Aorta (tissue), 5 donors: ENCODE measurements around the gene NPAS1. TPM values are rescaled to one million over a fixed set of nuclear protein-coding genes. Genes with fewer than 3 reads are reported as not detected.

ENCODE experiments used
- ATAC-seq: fragments of 200-7000 bp; cut with Tn5 transposase; one replicate; pipeline ENCODE4 v1.9.1; 2022; ENCODE audit warnings: moderate library complexity; ENCODE audit not compliant: low FRiP score
- DNase-seq, 2 donors: peaks; one replicate each; pipeline ENCODE4 v3.0.0-alpha.2; 2020
- H3K27ac ChIP-seq, 2 donors: one replicate each; pipeline ENCODE4 v1.5.1; 2013; ENCODE audit warnings: low read length in 2 of 2, mild to moderate bottlenecking in 2 of 2, moderate library complexity in 2 of 2, control low read depth in 1 of 2, inconsistent platforms in 1 of 2, low read depth in 1 of 2
- H3K27me3 ChIP-seq, 2 donors: one replicate each; pipeline ENCODE4 v1.6.1; 2013; ENCODE audit warnings: control low read depth in 1 of 2, low read length in 1 of 2, mild to moderate bottlenecking in 1 of 2, moderate library complexity in 1 of 2; ENCODE audit not compliant: insufficient read depth in 2 of 2, control insufficient read depth in 1 of 2
- H3K36me3 ChIP-seq, 2 donors: one replicate each; pipeline ENCODE4 v1.6.1; 2013; ENCODE audit warnings: control low read depth in 1 of 2, low read length in 1 of 2, mild to moderate bottlenecking in 1 of 2; ENCODE audit not compliant: insufficient read depth in 2 of 2, control insufficient read depth in 1 of 2
- H3K4me1 ChIP-seq, 2 donors: one replicate each; pipeline ENCODE4 v1.6.1; 2013; ENCODE audit warnings: low read length in 2 of 2, control low read depth in 1 of 2, mild to moderate bottlenecking in 1 of 2, moderate library complexity in 1 of 2; ENCODE audit not compliant: insufficient read depth in 2 of 2, control insufficient read depth in 1 of 2
- H3K4me3 ChIP-seq, 2 donors: one replicate each; pipeline ENCODE4 v1.5.1; 2013; ENCODE audit warnings: low read length in 2 of 2, control low read depth in 1 of 2, mild to moderate bottlenecking in 1 of 2
- H3K9me3 ChIP-seq: one replicate; pipeline ENCODE4 v1.6.1; 2013; ENCODE audit warnings: mild to moderate bottlenecking, low read length; ENCODE audit not compliant: control insufficient read depth
- WGBS, 2 donors: extraction: QIAGEN DNeasy Blood & Tissue Kit; methylation state at CpG; one replicate each; pipeline ENCODE4 v1.1.7; 2013; 5-methylcytosine and 5-hydroxymethylcytosine counted together
- intact Hi-C, 2 donors: fragments of 100-400 bp; cut with DNase I; formaldehyde crosslinking; loops; one replicate each; pipeline versions ENCODE4 v1.14.2 to v1.15.0; 2022
- polyA plus RNA-seq, 2 donors: library from polyadenylated mRNA; stranded (reverse); fragments of 200-250 nt; gene quantifications; one replicate each; pipeline ENCODE4 v1.2.3, GENCODE V29; 2013
- total RNA-seq, 2 donors: library from RNA; stranded (reverse); fragmentation: NEBNext Ultra II Directional; extraction: Animal tissue kit (Norgen Biotek cat#: 25700); gene quantifications; one replicate each; pipeline ENCODE4 v1.2.1, GENCODE V29; 2021
- donor health status: healthy with polysubstance abuse.
- donor health status: Bipolar disorder and iron deficiency.
- donor health status: DM: no; HTN: no; CAD: no.
- donor health status: DM: no; HTN: no; CAD: no.
- donor health status: DM: yes; HTN: yes; CAD: no.

NPAS1 gene
- total and polyA plus RNA-seq, 4 donors, result 1.0 to 11.1 (median 6.0) TPM

DNA sequence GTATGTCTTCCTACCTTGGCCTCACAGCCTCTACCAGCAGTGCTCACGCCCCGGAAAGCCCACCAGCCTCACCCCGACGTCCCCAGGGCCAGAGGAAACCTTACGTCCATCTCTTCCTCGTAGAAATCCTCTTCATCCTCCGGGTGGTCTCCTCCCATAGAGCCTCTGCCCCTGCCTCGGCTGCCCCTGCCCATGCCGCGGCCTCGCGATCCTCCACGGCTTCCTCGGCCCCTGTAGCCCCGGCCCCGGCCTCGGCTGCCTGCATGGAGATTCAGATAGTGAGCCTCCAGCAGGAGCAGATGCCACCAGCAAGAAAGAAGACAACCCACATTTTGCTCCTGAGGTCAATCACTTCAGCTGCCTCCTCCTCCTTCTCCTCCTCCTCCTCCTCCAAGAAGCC is 66.6 kb downstream of the NPAS1 start:
- 94 to 96% methylated on average over 17 of the region's 17 CpGs for WGBS, 2 donors
- ATAC-seq, result no peak
- no peaks in the 10 kb centered on the region for H3K9me3 ChIP-seq
- no peaks in the 10 kb centered on the region for H3K27me3 ChIP-seq
- no peak for DNase-seq
- H3K36me3 ChIP-seq, result peaks cover 0 to 10% of the 10 kb centered on the region in 2 donors
- H3K4me1 ChIP-seq, result no peaks in the 10 kb centered on the region
- H3K27ac ChIP-seq, result no peak overlapping the region
- intact Hi-C loops, result no loop called here
- H3K4me3 ChIP-seq, result no peak overlapping the region

GRCh38 chr19:47089767-47090350 is 70.2 kb downstream of the NPAS1 start:
- H3K4me3 ChIP-seq, result no peak overlapping the region
- no peaks in the 10 kb centered on the region for H3K4me1 ChIP-seq
- ATAC-seq (peak; percentile 45), DNase-seq (no peak)
- no peaks in the 10 kb centered on the region for H3K9me3 ChIP-seq
- 92 to 93% methylated on average over 21 of the region's 21 CpGs for WGBS, 2 donors
- intact Hi-C loops, result no loop called here
- H3K27me3 ChIP-seq, result no peaks in the 10 kb centered on the region
- H3K36me3 ChIP-seq, result no peaks in the 10 kb centered on the region
- H3K27ac ChIP-seq, result no peak overlapping the region

GRCh38 chr19:47093254-47093653 is 73.6 kb downstream of the NPAS1 start:
- Histone ChIP-seq H3K9me3 (no peaks in the 10 kb centered on the region), H3K27ac (no peak overlapping the region), H3K27me3 (no peaks in the 10 kb centered on the region), H3K4me1 (no peaks in the 10 kb centered on the region), H3K36me3 (no peaks in the 10 kb centered on the region), H3K4me3 (no peak overlapping the region)
- WGBS, 2 donors, result 61 to 63% methylated on average over 5 of the region's 5 CpGs
- intact Hi-C loops, result no loop called here
- ATAC-seq (no peak), DNase-seq (no peak)

GRCh38 chr19:47093841-47094240 is 74.2 kb downstream of the NPAS1 start:
- WGBS, 2 donors, result 79 to 80% methylated on average over 10 of the region's 10 CpGs
- Histone ChIP-seq H3K36me3 (no peaks in the 10 kb centered on the region), H3K4me3 (no peak overlapping the region), H3K27ac (no peak overlapping the region), H3K27me3 (no peaks in the 10 kb centered on the region), H3K4me1 (no peaks in the 10 kb centered on the region), H3K9me3 (no peaks in the 10 kb centered on the region)
- ATAC-seq (no peak), DNase-seq (no peak)
- intact Hi-C loops, result no loop called here

- Histone ChIP-seq H3K27ac (peak overlapping the region in 1 of 2 donors; percentile 13), H3K4me1 (no peaks in the 10 kb centered on the region), H3K27me3 (no peaks in the 10 kb centered on the region), H3K4me3 (no peak overlapping the region), H3K9me3 (no peaks in the 10 kb centered on the region), H3K36me3 (no peaks in the 10 kb centered on the region)
- DNase-seq (no peak), ATAC-seq (no peak)
- intact Hi-C loops, result no loop called here
- WGBS, 2 donors, result 85 to 88% methylated on average over 15 of the region's 15 CpGs
These were observed 75.2 kb downstream of the NPAS1 start for GRCh38 chr19:47094557-47095475.

Other genes starting within 250 kb of the NPAS1 start
- gene SLC1A5, start 231.2 kb upstream of the NPAS1 start, total RNA-seq, result 10 to 100 TPM; 42.8 to 56.3 TPM
- gene SLC1A5, start 231.2 kb upstream of the NPAS1 start, polyA plus RNA-seq, result 10 to 100 TPM; 15.4 to 44.4 TPM
- 100 to 1,000 TPM in 1 of 2 donors, 10 to 100 TPM in 1; 98.3 to 119 TPM for gene AP2S1, start 169.0 kb upstream of the NPAS1 start, total RNA-seq
- gene AP2S1, start 169.0 kb upstream of the NPAS1 start, polyA plus RNA-seq, result 100 to 1,000 TPM in 1 of 2 donors, 10 to 100 TPM in 1; 90.0 to 121 TPM
- gene ARHGAP35, start 158.8 kb upstream of the NPAS1 start, total RNA-seq, result 10 to 100 TPM; 60.6 to 64.4 TPM
- 10 to 100 TPM; 11.0 to 15.7 TPM for gene ARHGAP35, start 158.8 kb upstream of the NPAS1 start, polyA plus RNA-seq
- gene TMEM160, start 28.8 kb downstream of the NPAS1 start, total RNA-seq, result 10 to 100 TPM; 20.6 to 25.6 TPM
- gene TMEM160, start 28.8 kb downstream of the NPAS1 start, polyA plus RNA-seq, result 10 to 100 TPM in 1 of 2 donors, 1 to 10 TPM in 1; 2.5 to 17.8 TPM
- gene ZC3H4, start 93.9 kb downstream of the NPAS1 start, total RNA-seq, result 10 to 100 TPM; 33.9 to 34.6 TPM
- gene ZC3H4, start 93.9 kb downstream of the NPAS1 start, polyA plus RNA-seq, result 10 to 100 TPM in 1 of 2 donors, 1 to 10 TPM in 1; 5.7 to 10.4 TPM
- gene SAE1, start 111.0 kb downstream of the NPAS1 start, total RNA-seq, result 10 to 100 TPM; 44.5 to 64.9 TPM
- gene SAE1, start 111.0 kb downstream of the NPAS1 start, polyA plus RNA-seq, result 10 to 100 TPM; 49.5 to 59.0 TPM
- 1 to 10 TPM; 8.0 to 8.6 TPM for gene BBC3, start 211.4 kb downstream of the NPAS1 start, total RNA-seq
- gene BBC3, start 211.4 kb downstream of the NPAS1 start, polyA plus RNA-seq, result 1 to 10 TPM; 6.1 TPM
- gene CCDC9, start 236.7 kb downstream of the NPAS1 start, total RNA-seq, result 10 to 100 TPM; 43.4 to 43.8 TPM
- gene CCDC9, start 236.7 kb downstream of the NPAS1 start, polyA plus RNA-seq, result 10 to 100 TPM; 20.7 to 35.8 TPM